Measurements from ENCODE around the gene LRRC2. TPM values are rescaled to one million over a fixed set of nuclear protein-coding genes. Genes with fewer than 3 reads are reported as not detected.

Gene LRRC2
- total and polyA plus RNA-seq, 2 of the 13 experiments (the other 11 are each of a cell fraction or from before 2014, with no cell fraction given) = 0.27 to 0.58 TPM

DNA sequence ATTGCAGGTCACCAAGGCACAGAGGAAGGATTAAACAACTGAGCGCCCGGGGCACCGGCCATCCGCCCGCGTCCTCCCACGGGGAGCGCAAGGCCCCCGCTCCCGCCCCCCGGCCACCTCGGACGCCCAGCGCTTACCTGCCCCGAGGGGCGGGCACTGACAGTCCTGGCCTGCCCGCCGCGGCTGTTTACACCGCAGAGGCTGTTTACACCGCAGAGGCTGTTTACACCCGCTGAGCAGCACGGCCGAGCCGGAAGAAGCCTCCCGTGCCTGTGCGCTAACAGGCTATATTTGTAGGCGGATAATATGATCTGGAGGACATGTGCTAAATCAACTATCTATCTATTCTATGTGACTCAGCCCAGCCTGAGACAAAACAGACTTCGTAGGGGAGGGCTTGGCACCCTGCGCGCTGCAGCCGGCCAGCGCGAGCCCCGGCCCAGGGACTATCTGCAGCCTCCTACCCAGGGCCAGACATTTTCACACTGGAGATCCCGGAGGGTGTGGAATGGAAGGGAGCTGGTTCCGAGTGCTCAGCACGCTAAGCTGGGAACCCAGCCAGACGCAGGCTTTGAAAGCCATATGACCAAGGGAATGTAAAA lies at the start of gene LRRC2 (continued):
- TF ChIP-seq IRF2 (CRISPR knock-in tag; IDR thresholded peaks at IDR 0.05) = no peak
- TF ChIP-seq, protein P1, sequence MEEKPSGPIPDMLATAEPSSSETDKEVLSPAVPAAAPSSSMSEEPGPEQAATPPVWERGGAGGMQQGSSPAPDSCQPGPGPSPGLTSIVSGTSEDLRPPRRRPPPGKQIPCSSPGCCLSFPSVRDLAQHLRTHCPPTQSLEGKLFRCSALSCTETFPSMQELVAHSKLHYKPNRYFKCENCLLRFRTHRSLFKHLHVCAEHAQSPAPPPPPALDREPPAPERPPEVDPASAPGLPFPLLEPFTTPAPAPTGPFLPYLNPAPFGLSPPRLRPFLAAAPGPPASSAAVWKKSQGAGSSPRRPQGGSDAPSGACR (CRISPR knock-in tag; IDR thresholded peaks at IDR 0.05) = no peak
- TF ChIP-seq POLR2AphosphoS5 (IDR thresholded peaks at IDR 0.05; ENCODE audit: low read depth, low read length) = no peak
- TF ChIP-seq MYNN (CRISPR knock-in tag; IDR thresholded peaks at IDR 0.05; ENCODE audit: low read depth) = no peak
- no peak for TF ChIP-seq KDM1A (CRISPR knock-in tag; IDR thresholded peaks at IDR 0.05)
- TF ChIP-seq HMGA1 (CRISPR knock-in tag; conservative IDR thresholded peaks at IDR 0.05) = no peak
- 0 out of 2 replicates have a peak, but pooled peaks have one; percentile 19 for TF ChIP-seq TBX2 (CRISPR knock-in tag; IDR thresholded peaks at IDR 0.05; ENCODE audit: borderline replicate concordance)
- TF ChIP-seq, protein P2, sequence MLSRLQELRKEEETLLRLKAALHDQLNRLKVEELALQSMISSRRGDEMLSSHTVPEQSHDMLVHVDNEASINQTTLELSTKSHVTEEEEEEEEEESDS (CRISPR knock-in tag; IDR thresholded peaks at IDR 0.05; ENCODE audit: borderline replicate concordance) = no peak
- peak; percentile 37; the same call in 1 of the 2 replicates for TF ChIP-seq FOXJ3 (CRISPR knock-in tag; IDR thresholded peaks at IDR 0.05; ENCODE audit: borderline replicate concordance)
- TF ChIP-seq HDAC6 (IDR thresholded peaks at IDR 0.05; ENCODE audit: low read depth, low read length) = no peak
- no peak for TF ChIP-seq ZSCAN9 (CRISPR knock-in tag; IDR thresholded peaks at IDR 0.05; ENCODE audit: borderline replicate concordance)
- no peak for TF ChIP-seq SMAD9 (CRISPR knock-in tag; IDR thresholded peaks at IDR 0.05)
- TF ChIP-seq GABPB1 (CRISPR knock-in tag; IDR thresholded peaks at IDR 0.05) = peak; percentile 69; the same call in 1 of the 2 replicates
- TF ChIP-seq ZIK1 (CRISPR knock-in tag; IDR thresholded peaks at IDR 0.05; ENCODE audit: borderline replicate concordance, low read depth) = no peak
- TF ChIP-seq ZBTB20 (CRISPR knock-in tag; IDR thresholded peaks at IDR 0.05; ENCODE audit: borderline replicate concordance, low read depth) = no peak
- no peak for TF ChIP-seq KMT2A (CRISPR knock-in tag; IDR thresholded peaks at IDR 0.05)
- no peak for TF ChIP-seq IKZF1 (IDR thresholded peaks at IDR 0.05)
- TF ChIP-seq ZNF274 (CRISPR knock-in tag; IDR thresholded peaks at IDR 0.05) = no peak
- no peak for TF ChIP-seq JDP2 (CRISPR knock-in tag; IDR thresholded peaks at IDR 0.05; ENCODE audit: borderline replicate concordance)
- TF ChIP-seq, protein P3, sequence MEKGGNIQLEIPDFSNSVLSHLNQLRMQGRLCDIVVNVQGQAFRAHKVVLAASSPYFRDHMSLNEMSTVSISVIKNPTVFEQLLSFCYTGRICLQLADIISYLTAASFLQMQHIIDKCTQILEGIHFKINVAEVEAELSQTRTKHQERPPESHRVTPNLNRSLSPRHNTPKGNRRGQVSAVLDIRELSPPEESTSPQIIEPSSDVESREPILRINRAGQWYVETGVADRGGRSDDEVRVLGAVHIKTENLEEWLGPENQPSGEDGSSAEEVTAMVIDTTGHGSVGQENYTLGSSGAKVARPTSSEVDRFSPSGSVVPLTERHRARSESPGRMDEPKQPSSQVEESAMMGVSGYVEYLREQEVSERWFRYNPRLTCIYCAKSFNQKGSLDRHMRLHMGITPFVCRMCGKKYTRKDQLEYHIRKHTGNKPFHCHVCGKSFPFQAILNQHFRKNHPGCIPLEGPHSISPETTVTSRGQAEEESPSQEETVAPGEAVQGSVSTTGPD (CRISPR knock-in tag; IDR thresholded peaks at IDR 0.05) = no peak
- peak; percentile 76 for TF ChIP-seq FOXO1 (CRISPR knock-in tag; IDR thresholded peaks at IDR 0.05)
- TF ChIP-seq ZNF34 (CRISPR knock-in tag; IDR thresholded peaks at IDR 0.05; ENCODE audit: borderline replicate concordance) = no peak
- no peak for TF ChIP-seq ZNF530 (CRISPR knock-in tag; IDR thresholded peaks at IDR 0.05; ENCODE audit: low read depth)
- TF ChIP-seq, protein P4, sequence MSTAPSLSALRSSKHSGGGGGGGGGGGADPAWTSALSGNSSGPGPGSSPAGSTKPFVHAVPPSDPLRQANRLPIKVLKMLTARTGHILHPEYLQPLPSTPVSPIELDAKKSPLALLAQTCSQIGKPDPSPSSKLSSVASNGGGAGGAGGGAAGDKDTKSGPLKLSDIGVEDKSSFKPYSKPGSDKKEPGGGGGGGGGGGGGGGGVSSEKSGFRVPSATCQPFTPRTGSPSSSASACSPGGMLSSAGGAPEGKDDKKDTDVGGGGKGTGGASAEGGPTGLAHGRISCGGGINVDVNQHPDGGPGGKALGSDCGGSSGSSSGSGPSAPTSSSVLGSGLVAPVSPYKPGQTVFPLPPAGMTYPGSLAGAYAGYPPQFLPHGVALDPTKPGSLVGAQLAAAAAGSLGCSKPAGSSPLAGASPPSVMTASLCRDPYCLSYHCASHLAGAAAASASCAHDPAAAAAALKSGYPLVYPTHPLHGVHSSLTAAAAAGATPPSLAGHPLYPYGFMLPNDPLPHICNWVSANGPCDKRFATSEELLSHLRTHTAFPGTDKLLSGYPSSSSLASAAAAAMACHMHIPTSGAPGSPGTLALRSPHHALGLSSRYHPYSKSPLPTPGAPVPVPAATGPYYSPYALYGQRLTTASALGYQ (CRISPR knock-in tag; IDR thresholded peaks at IDR 0.05) = peak; percentile 41; the same call in 1 of the 2 replicates
- no peak for TF ChIP-seq HHEX (CRISPR knock-in tag; IDR thresholded peaks at IDR 0.05)
- TF ChIP-seq ZFY (CRISPR knock-in tag; IDR thresholded peaks at IDR 0.05) = peak; percentile 28; the same call in 1 of the 2 replicates
- peak; percentile 43; the same call in 1 of the 2 replicates for TF ChIP-seq PHF8 (CRISPR knock-in tag; IDR thresholded peaks at IDR 0.05)
- TF ChIP-seq, protein P5, sequence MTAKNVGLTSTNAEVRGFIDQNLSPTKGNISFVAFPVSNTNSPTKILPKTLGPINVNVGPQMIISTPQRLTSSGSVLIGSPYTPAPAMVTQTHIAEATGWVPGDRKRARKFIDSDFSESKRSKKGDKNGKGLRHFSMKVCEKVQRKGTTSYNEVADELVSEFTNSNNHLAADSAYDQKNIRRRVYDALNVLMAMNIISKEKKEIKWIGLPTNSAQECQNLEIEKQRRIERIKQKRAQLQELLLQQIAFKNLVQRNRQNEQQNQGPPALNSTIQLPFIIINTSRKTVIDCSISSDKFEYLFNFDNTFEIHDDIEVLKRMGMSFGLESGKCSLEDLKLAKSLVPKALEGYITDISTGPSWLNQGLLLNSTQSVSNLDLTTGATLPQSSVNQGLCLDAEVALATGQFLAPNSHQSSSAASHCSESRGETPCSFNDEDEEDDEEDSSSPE (CRISPR knock-in tag; IDR thresholded peaks at IDR 0.05) = no peak

Data from HepG2 (cell line).